ENCODE results near the gene GMPPB.

Gene GMPPB

GRCh38 chr3:49727924-49728361, 4.2 kb upstream of the GMPPB start:
- DNase-seq = no peak

- DNase-seq = no peak
These were observed 3.6 kb upstream of the GMPPB start for GRCh38 chr3:49727154-49727923.

- DNase-seq = no peak
These were observed 2.3 kb upstream of the GMPPB start for GRCh38 chr3:49725906-49726681.

- DNase-seq = no peak
These were observed 835 bp upstream of the GMPPB start for GRCh38 chr3:49724586-49724985.

GRCh38 chr3:49723296-49723627, 489 bp downstream of the GMPPB start:
- DNase-seq = peak; percentile 47 to 54

GRCh38 chr3:49722896-49723295, 855 bp downstream of the GMPPB start:
- DNase-seq = no peak

GRCh38 chr3:49721896-49722781, 1.6 kb downstream of the GMPPB start:
- no peak for DNase-seq

GRCh38 chr3:49721596-49721895, 2.2 kb downstream of the GMPPB start:
- DNase-seq = no peak

- no peak for DNase-seq
These were observed 2.7 kb downstream of the GMPPB start for GRCh38 chr3:49720855-49721595.

GRCh38 chr3:49719214-49719884, 4.4 kb downstream of the GMPPB start, which contains the start of gene AMIGO3:
TSS of gene AMIGO3 (minus strand) at chr3:49719684. CDS start at chr3:49719465, 219 bp downstream.
- DNase-seq = peak; percentile 88

GRCh38 chr3:49718858-49719213, 4.9 kb downstream of the GMPPB start:
- DNase-seq = no peak

GRCh38 chr3:49717959-49718857, 5.5 kb downstream of the GMPPB start:
- no peak for DNase-seq

- DNase-seq = no peak
These were observed 6.4 kb downstream of the GMPPB start for GRCh38 chr3:49717211-49717958.

- no peak for DNase-seq
These were observed 7.0 kb downstream of the GMPPB start for GRCh38 chr3:49716691-49717210.

- no peak for DNase-seq
These were observed 7.6 kb downstream of the GMPPB start for GRCh38 chr3:49716169-49716568.

- DNase-seq = no peak
These were observed 8.1 kb downstream of the GMPPB start for GRCh38 chr3:49715611-49716121.

GRCh38 chr3:49714728-49715550, 8.8 kb downstream of the GMPPB start:
- no peak for DNase-seq

GRCh38 chr3:49713336-49714105, 10.2 kb downstream of the GMPPB start:
- no peak for DNase-seq
